ENCODE data around the gene KIAA0753.

KIAA0753 gene

DNA sequence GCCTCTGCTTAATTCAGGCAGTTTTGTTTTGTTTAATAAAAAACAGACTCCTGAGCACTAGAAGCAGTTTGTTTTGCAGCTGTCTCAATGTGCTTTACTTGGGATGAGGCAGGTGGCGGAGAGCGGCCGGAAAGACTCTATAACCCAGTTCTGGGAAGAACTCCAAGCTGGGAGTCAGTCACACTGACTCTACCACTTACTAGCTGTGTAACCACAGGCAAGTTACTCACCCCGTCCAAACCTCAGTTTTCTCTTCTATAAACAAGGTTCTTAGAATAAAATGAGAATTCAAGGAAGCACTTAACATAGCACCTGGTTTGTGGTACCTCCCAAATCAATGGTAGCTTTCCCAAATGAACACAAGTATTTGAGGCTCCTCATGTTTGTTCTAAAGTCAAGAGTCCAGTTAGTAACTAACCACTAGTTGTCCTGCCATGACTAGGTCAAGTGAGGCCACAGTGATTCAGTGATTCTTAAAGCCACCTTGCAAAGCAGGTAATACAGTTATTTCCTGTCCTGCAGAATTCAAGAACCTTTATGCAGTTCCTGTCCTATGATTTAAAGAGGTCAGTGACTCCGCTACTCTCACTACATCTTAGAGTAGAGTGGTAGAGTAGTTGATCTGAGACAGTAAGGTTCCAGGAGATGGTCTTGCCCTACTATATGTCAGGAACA lies 3.1 kb upstream of the KIAA0753 start:
- peaks cover 57% of the 10 kb centered on the region for H3K79me2 ChIP-seq (ENCODE audit: low read length)
- H3K36me3 ChIP-seq (replicated peaks; ENCODE audit: low read depth, low read length): peaks cover 36% of the 10 kb centered on the region
- H3K9ac ChIP-seq (ENCODE audit: low read length): no peak overlapping the region
- no peak overlapping the region for H2AFZ ChIP-seq (ENCODE audit: low read depth, low read length)
- no peak overlapping the region for H3K4me2 ChIP-seq (ENCODE audit: low read length)
- H3K9me3 ChIP-seq (ENCODE audit: insufficient read depth, low read length): no peaks in the 10 kb centered on the region
- TF ChIP-seq CTCF (IDR thresholded peaks at IDR 0.05; ENCODE audit: low read depth, low read length): no peak
- peaks cover 8% of the 10 kb centered on the region for H3K4me1 ChIP-seq (ENCODE audit: low read length)
- H3K4me3 ChIP-seq (ENCODE audit: low read length): no peak overlapping the region
- H3K27me3 ChIP-seq (ENCODE audit: low read depth, low read length): no peaks in the 10 kb centered on the region
- no peak overlapping the region for H3K27ac ChIP-seq (ENCODE audit: low read length)
- peaks cover 3% of the 10 kb centered on the region; the same call in 1 of the 2 replicates for H4K20me1 ChIP-seq (ENCODE audit: insufficient read depth, low read length)

GRCh38 chr17:6642592-6642991 lies 2.1 kb upstream of the KIAA0753 start:
- Histone ChIP-seq H3K27ac (ENCODE audit: low read length) (no peak overlapping the region), H3K27me3 (ENCODE audit: low read depth, low read length) (no peaks in the 10 kb centered on the region), H4K20me1 (ENCODE audit: insufficient read depth, low read length) (peaks cover 3% of the 10 kb centered on the region; the same call in 1 of the 2 replicates), H3K4me1 (ENCODE audit: low read length) (peaks cover 8% of the 10 kb centered on the region), H3K9ac (ENCODE audit: low read length) (no peak overlapping the region), H3K4me3 (ENCODE audit: low read length) (no peak overlapping the region), H3K36me3 (replicated peaks; ENCODE audit: low read depth, low read length) (peaks cover 26% of the 10 kb centered on the region), H3K79me2 (ENCODE audit: low read length) (peaks cover 49% of the 10 kb centered on the region), H3K9me3 (ENCODE audit: insufficient read depth, low read length) (no peaks in the 10 kb centered on the region), H2AFZ (ENCODE audit: low read depth, low read length) (no peak overlapping the region), H3K4me2 (ENCODE audit: low read length) (0 out of 2 replicates have a peak overlapping the region, but pooled peaks have one; percentile 77)
- TF ChIP-seq CTCF (IDR thresholded peaks at IDR 0.05; ENCODE audit: low read depth, low read length) (no peak), EZH2phosphoT487 (IDR thresholded peaks at IDR 0.05; ENCODE audit: low read depth) (no peak)

DNA sequence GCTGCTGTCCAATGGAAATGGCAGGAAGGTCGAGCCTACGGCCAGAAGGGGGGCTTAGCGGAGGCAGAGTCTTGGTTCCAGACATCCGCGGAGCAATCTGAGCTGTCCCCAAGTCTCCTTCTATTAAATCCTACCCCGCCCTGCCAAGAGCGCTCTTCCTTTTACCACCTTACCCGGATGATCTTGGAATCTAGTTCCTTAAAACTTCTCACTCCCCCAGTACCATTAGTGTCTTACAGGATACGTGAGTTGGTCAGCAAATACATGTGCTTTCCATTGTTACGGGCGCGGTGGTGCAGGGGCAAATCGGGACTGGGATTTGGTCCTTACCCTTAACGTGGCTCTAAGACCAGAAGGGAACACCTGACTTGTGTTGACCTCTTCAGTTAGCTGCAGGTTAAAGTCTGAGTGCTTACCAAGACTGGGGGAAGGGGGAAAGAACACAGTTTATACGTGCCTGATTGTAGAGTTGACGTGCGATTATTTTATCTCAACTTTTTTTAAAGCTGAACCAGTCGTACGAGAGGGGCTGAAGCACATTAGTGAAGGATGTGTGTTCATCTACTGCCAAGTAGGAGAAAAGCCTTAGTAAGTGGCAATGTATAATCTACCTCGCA lies 844 bp upstream of the KIAA0753 start:
- Histone ChIP-seq H3K27ac (ENCODE audit: low read length) (peak overlapping the region; percentile 84), H3K4me3 (ENCODE audit: low read length) (peak overlapping the region; percentile 95), H3K27me3 (ENCODE audit: low read depth, low read length) (no peaks in the 10 kb centered on the region), H3K9ac (ENCODE audit: low read length) (peak overlapping the region; percentile 89), H3K79me2 (ENCODE audit: low read length) (peaks cover 43% of the 10 kb centered on the region), H3K4me2 (ENCODE audit: low read length) (peak overlapping the region; percentile 77), H3K36me3 (replicated peaks; ENCODE audit: low read depth, low read length) (peaks cover 23% of the 10 kb centered on the region), H4K20me1 (ENCODE audit: insufficient read depth, low read length) (0 out of 2 replicates have a peak, but pooled peaks cover 3% of the 10 kb centered on the region), H3K4me1 (ENCODE audit: low read length) (peaks cover 8% of the 10 kb centered on the region), H2AFZ (ENCODE audit: low read depth, low read length) (peak overlapping the region; percentile 9; the same call in 1 of the 2 replicates), H3K9me3 (ENCODE audit: insufficient read depth, low read length) (no peaks in the 10 kb centered on the region)
- TF ChIP-seq CTCF (IDR thresholded peaks at IDR 0.05; ENCODE audit: low read depth, low read length) (no peak), EZH2phosphoT487 (IDR thresholded peaks at IDR 0.05; ENCODE audit: low read depth) (no peak)
